ACC112 (cell line): ENCODE results near the gene ZNF219.

Source experiments
- H2AFZ ChIP-seq: fragments of 200-600 bp; sonication (generic); one replicate; pipeline ENCODE4 v1.6.0; 2017; ENCODE audit warnings: antibody characterized with exemption, low read length; ENCODE audit not compliant: unreplicated experiment
- H3K27ac ChIP-seq: fragments of 200-600 bp; sonication (generic); 2 replicates; pipeline ENCODE4 v1.5.1; 2014; ENCODE audit warnings: low read depth, mild to moderate bottlenecking, antibody characterized with exemption, low read length, moderate library complexity
- H3K27me3 ChIP-seq: fragments of 200-600 bp; sonication (generic); 2 replicates; pipeline ENCODE4 v1.6.1; 2014; ENCODE audit warnings: mild to moderate bottlenecking, antibody characterized with exemption, low read length, moderate library complexity, mixed read lengths; ENCODE audit not compliant: insufficient read depth
- H3K36me3 ChIP-seq: fragments of 200-600 bp; sonication (generic); 2 replicates; pipeline ENCODE4 v1.6.1; 2016; ENCODE audit warnings: mild to moderate bottlenecking, antibody characterized with exemption, low read length, moderate library complexity, mixed read lengths; ENCODE audit not compliant: insufficient read depth
- H3K4me1 ChIP-seq: fragments of 200-600 bp; sonication (generic); one replicate; pipeline ENCODE4 v1.6.1; 2016; ENCODE audit warnings: low read length, mixed read lengths; ENCODE audit not compliant: insufficient read depth, unreplicated experiment, control insufficient read depth
- H3K4me3 ChIP-seq: fragments of 200-600 bp; sonication (generic); 2 replicates; pipeline ENCODE4 v1.5.1; 2014; ENCODE audit warnings: mild to moderate bottlenecking, low read depth, low read length
- H3K79me2 ChIP-seq: fragments of 200-600 bp; sonication (generic); one replicate; pipeline ENCODE4 v1.6.0; 2016; ENCODE audit warnings: low read length; ENCODE audit not compliant: control insufficient read depth, unreplicated experiment, insufficient read depth

The ZNF219 gene

DNA sequence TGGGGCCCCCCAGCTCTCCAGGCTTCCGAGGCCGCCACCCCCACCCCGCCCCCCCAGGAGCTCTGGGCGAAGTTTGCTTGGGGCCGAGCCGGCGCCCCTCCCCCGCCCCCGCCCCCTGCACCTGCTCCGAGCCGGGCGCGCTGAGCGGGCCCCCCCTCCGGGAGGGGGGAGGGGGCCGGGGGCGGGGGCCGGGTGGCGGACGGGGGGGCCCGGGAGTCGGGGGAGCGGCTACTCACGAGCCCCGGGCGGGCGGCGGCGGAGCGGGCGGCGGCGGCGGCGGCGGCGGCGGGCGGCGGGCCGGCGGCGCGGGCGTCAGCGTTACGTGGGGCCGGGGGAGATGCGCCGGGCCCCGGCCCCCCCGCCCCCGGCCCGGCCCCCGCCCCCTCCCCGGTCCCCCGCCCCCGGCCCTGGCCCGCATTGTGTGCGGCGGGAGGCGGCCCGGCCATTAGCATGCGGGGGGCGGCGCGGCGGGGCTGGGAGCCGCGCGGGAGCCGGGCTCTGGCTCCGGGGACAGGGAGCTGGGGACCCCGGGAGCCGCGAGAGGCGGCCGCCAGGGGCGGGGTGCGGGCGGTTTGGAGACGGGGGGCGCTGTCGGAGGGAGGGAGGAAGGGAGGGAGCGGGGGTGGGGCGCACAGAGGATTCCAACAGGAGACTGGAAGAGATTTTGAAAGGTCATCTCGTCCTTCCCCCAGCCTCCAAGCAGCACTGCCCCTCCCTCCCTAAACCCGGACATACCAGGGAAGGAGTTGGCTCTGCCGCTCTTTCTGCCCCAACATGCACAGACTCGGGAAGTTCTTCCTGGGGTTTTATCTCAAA is at the start of gene ZNF219:
TSS of gene ZNF219 (minus strand) at position 580 of the 816 bp plus-strand sequence. CDS start 5,064 bp downstream, outside the sequence.
- Histone ChIP-seq H3K27ac (no peak within 1 kb of the TSS), H3K27me3 (no peaks in the 10 kb centered on the region), H3K79me2 (no peaks in the 10 kb centered on the region), H3K4me1 (peaks cover 23% of the 10 kb centered on the region), H2AFZ (peak within 1 kb of the TSS; percentile 5), H3K36me3 (no peaks in the 10 kb centered on the region), H3K4me3 (peak within 1 kb of the TSS; percentile 75)

DNA sequence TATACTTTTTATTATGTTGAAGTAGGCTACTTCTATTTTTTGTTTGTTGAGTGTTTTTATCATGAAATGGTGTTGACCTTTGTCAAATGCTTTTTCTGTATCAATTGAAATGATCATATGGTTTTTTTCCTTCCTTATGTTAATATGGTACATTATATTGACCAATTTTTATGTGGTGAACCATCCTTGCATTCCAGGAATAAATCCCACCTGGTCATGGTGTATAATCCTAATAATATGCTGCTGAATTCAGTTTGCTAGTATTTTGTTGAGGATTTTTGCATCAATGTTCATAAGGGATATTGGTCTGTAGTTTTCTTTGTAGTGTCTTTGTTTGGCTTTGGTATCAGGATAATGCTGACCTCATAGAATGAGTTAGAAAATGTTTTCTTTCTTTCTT is 47.0 kb upstream of the ZNF219 start:
- H3K36me3 ChIP-seq: no peaks in the 10 kb centered on the region

DNA sequence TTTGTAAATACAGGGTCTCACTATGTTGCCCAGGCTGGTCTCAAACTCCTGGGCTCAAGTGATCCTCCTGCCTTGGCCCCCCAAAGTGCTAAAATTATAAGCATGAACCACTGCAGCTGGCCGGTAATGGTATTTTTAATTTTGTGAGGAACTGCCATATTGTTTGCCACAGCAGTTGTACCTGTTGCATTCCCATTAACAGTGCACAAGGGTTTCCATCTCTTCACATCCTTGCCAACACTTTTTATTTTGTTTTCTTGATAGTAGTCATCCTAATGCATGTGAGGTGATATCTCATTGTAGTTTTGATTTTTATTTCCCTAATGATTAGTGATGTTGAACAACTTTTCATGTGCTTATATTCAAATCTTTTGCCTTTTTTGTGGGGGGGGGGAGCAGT is 43.9 kb upstream of the ZNF219 start:
- H3K36me3 ChIP-seq: no peaks in the 10 kb centered on the region
- H3K4me1 ChIP-seq: no peaks in the 10 kb centered on the region
- no peak overlapping the region for H3K27ac ChIP-seq
- no peak overlapping the region for H2AFZ ChIP-seq
- no peak overlapping the region for H3K4me3 ChIP-seq
- no peaks in the 10 kb centered on the region for H3K79me2 ChIP-seq
- peaks cover 12% of the 10 kb centered on the region for H3K27me3 ChIP-seq

More for the DNA sequence above, 47.0 kb upstream of the ZNF219 start:
- Histone ChIP-seq H3K4me3 (no peak overlapping the region), H3K27me3 (peaks cover 33% of the 10 kb centered on the region), H3K27ac (no peak overlapping the region), H3K79me2 (no peaks in the 10 kb centered on the region), H3K4me1 (no peaks in the 10 kb centered on the region), H2AFZ (no peak overlapping the region)

DNA sequence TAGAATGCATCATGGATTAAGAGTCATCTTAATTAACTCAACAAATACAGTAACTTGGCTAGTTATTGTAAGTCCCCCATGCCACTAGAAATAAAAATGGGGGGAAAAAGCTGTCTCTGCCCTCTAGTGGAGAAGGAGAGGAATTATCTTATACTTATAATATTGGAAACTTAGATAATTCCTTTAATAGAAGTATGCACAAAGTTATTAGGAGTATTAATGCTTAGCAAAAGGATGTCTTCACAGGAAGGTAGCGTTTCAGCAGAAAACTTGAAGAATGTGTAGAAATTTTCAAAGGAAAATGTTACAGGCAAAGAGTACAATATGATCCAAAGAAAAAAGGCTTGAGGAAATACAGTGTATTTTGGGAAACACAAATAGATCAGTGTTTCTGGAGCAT is 37.6 kb upstream of the ZNF219 start:
- H3K27ac ChIP-seq: no peak overlapping the region
- H3K4me3 ChIP-seq: no peak overlapping the region
- no peaks in the 10 kb centered on the region for H3K4me1 ChIP-seq
- H3K36me3 ChIP-seq: no peaks in the 10 kb centered on the region
- H3K79me2 ChIP-seq: no peaks in the 10 kb centered on the region
- H2AFZ ChIP-seq: no peak overlapping the region
- no peaks in the 10 kb centered on the region for H3K27me3 ChIP-seq

DNA sequence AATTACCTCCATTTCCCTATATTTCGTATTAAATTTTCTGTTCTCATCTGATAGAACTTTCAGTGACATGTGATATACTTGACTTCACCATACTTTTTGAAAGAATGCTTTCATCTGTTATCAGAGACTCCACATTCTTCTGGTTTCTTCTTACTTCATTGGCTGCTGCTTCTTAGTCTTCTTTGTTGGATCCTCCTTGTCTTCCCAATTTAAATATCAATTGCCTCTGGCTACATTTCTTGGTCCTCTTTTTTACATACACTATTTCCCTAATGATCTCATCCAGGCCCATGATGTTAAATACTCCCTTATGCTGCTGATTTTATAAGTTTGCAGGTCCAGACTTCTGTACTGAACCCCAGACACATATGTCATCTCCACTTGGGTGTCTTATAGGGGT is 35.4 kb upstream of the ZNF219 start:
- H3K27ac ChIP-seq: no peak overlapping the region
- no peaks in the 10 kb centered on the region for H3K79me2 ChIP-seq
- H3K36me3 ChIP-seq: no peaks in the 10 kb centered on the region
- H3K27me3 ChIP-seq: peaks cover 4% of the 10 kb centered on the region
- no peak overlapping the region for H3K4me3 ChIP-seq
- H3K4me1 ChIP-seq: no peaks in the 10 kb centered on the region
- H2AFZ ChIP-seq: no peak overlapping the region

DNA sequence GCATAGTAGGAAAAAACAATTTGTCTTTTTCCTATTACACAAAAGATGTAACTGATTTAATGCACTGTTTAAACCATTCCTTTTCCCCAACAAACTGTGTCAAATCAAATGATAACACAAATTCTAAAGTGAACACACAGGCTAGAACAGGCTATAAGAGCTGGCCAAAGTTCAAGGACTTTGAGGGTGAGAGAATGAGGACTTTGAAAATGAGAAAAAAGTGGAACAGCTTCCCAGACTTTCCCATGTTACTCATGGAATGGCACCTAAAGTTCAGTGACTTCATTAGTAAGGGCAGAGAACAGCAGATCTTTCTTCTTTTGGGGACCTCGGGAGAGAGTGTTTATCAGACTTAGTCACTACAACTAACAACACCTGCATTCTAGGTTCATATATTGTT is 25.0 kb upstream of the ZNF219 start:
- no peaks in the 10 kb centered on the region for H3K79me2 ChIP-seq
- H3K4me3 ChIP-seq: no peak overlapping the region
- H3K27ac ChIP-seq: no peak overlapping the region
- H3K4me1 ChIP-seq: no peaks in the 10 kb centered on the region
- H3K36me3 ChIP-seq: no peaks in the 10 kb centered on the region
- peaks cover 46% of the 10 kb centered on the region for H3K27me3 ChIP-seq
- H2AFZ ChIP-seq: no peak overlapping the region

DNA sequence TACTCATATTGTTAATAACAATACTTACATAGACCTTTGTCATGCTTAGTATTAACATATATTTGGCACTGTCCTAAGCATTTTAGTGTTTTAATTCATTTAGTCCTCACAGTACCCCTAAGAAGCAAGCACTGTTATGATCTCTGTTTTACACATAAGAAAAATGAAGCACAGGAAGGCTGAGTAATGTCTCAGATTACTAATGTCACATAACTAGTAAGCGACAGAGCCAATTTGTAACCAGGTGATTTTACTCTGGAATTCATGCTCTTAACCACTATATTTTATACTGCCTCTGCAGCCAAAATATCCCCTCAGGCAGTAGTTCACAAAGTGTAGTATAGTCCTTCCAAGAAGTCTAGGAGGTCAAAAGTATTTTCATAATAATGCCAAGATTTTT is 22.7 kb upstream of the ZNF219 start:
- H3K4me1 ChIP-seq: no peaks in the 10 kb centered on the region
- no peak overlapping the region for H2AFZ ChIP-seq
- peaks cover 32% of the 10 kb centered on the region for H3K27me3 ChIP-seq
- no peak overlapping the region for H3K4me3 ChIP-seq
- no peaks in the 10 kb centered on the region for H3K79me2 ChIP-seq
- H3K27ac ChIP-seq: no peak overlapping the region
- no peaks in the 10 kb centered on the region for H3K36me3 ChIP-seq

DNA sequence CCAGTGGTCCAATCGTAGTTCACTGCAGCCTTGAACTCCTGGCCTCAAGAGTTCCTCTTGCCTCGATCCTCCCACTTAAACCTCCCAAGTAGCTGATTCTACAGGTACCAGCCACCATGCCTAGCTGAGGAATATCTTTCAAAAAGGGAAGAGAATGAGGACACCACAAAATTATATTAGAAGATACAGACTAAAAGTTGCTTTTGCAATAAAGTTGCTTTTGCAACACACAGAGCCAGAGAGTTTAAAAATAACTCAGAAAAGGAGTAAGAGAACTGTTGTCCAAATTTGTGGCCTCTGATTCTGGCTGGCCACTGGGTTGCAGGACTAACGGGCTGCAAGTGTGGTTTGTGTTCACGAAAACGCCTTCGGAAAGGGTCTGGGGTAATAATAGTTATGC is 22.2 kb upstream of the ZNF219 start:
- H3K79me2 ChIP-seq: no peaks in the 10 kb centered on the region
- H3K27ac ChIP-seq: no peak overlapping the region
- H3K36me3 ChIP-seq: no peaks in the 10 kb centered on the region
- peaks cover 27% of the 10 kb centered on the region for H3K27me3 ChIP-seq
- no peaks in the 10 kb centered on the region for H3K4me1 ChIP-seq
- no peak overlapping the region for H3K4me3 ChIP-seq
- no peak overlapping the region for H2AFZ ChIP-seq

DNA sequence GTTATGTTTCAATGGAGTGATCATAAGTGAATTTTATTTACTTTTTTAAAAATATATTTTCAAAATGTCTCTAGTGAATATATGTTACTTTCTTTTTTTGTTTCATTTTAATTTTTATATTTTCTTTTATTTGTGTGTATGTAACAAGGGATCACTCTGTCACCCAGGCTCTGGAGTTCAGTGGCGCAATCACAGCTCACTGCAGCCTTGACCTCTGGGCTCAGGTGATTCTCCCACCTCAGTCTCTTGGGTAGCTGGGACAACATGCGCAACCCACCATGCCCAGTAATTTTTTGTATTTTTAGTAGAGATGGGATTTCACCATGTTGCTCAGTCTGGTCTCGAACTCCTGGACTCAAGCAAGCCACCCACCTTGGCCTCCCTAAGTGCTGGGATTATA is 20.5 kb upstream of the ZNF219 start:
- Histone ChIP-seq H3K27me3 (peaks cover 21% of the 10 kb centered on the region), H3K79me2 (no peaks in the 10 kb centered on the region), H3K27ac (no peak overlapping the region), H3K4me3 (no peak overlapping the region), H2AFZ (no peak overlapping the region), H3K4me1 (no peaks in the 10 kb centered on the region), H3K36me3 (no peaks in the 10 kb centered on the region)

DNA sequence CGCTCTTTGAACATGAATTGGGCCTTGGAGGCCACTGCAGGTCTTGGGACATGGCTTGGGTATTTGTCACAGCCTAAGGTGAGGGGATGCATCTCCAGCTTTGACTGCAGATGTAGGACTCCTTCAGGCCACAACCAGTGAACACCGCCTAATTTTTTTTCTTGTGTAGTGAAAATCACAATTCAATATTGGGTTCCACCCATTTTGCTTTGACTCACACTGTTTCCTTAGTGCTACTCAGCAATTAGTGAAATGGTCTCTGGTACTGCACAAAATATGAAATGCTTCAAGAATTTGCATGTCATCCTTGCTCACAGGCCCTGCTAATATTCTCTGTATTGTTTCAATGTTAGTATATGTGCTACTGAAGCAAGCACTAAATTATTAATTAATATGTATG is 14.9 kb upstream of the ZNF219 start:
- Histone ChIP-seq H3K4me1 (no peaks in the 10 kb centered on the region), H2AFZ (no peak overlapping the region)

DNA sequence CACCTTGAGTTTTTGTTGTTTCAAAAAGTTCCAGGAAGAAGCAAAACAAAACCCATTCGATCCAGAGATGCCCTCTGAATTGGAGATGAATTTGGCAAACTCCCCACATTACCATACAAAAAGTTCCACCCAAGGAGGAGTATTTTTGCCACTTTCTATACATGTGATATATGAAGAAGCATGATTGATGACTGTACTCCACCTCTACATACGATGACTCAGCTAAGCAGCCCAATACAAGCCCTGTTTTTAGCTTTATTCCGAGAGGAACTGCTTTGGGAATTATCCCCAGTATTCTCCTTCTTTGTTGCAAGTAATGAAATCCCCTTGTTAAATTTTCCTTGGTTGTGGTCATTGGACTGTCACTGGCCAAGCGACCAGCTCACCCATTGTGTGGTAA is 13.8 kb upstream of the ZNF219 start:
- H3K27ac ChIP-seq: no peak overlapping the region
- H3K79me2 ChIP-seq: no peaks in the 10 kb centered on the region
- H3K4me1 ChIP-seq: peaks cover 7% of the 10 kb centered on the region
- no peak overlapping the region for H3K4me3 ChIP-seq
- H3K27me3 ChIP-seq: no peaks in the 10 kb centered on the region; the same call in 1 of the 2 replicates
- H2AFZ ChIP-seq: no peak overlapping the region
- H3K36me3 ChIP-seq: no peaks in the 10 kb centered on the region

More for the DNA sequence above, 14.9 kb upstream of the ZNF219 start:
- H3K27me3 ChIP-seq: no peaks in the 10 kb centered on the region; the same call in 1 of the 2 replicates
- H3K4me3 ChIP-seq: no peak overlapping the region
- H3K36me3 ChIP-seq: no peaks in the 10 kb centered on the region
- H3K27ac ChIP-seq: no peak overlapping the region
- H3K79me2 ChIP-seq: no peaks in the 10 kb centered on the region
